Spleen (tissue), 7 donors: ENCODE results near the gene RAD9A.

Source experiments
- CTCF ChIP-seq, 11 experiments: fragments of 200-600 bp in 7 of 11; fragments of 450-650 bp in 4 of 11; sonication (generic) in 4 of 11; IDR thresholded peaks in 8 of 11; conservative IDR thresholded peaks in 3 of 11; 1 replicate in 7 of 11; 2 replicates in 4 of 11; pipeline versions ENCODE4 v1.4.0 to v1.8.0; 2016 to 2021; ENCODE audit warnings: antibody characterized with exemption in 11 of 11, inconsistent platforms in 4 of 11, mild to moderate bottlenecking in 1 of 11
- POLR2A ChIP-seq, 3 donors: fragments of 450-650 bp; IDR thresholded peaks; one replicate each; pipeline ENCODE4 v1.5.1; 2017; ENCODE audit warnings: antibody characterized with exemption in 3 of 3, mild to moderate bottlenecking in 1 of 3
- POLR2AphosphoS5 ChIP-seq, 3 donors: sonication (generic); formaldehyde crosslinking; IDR thresholded peaks; one replicate each; pipeline ENCODE4 v1.5.1; 2017; ENCODE audit warnings: antibody characterized with exemption in 3 of 3
- donor health status: DM: no; HTN: no; CAD: no; lungs with moderate emphysema.
- donor health status: DM: no; HTN: no; CAD: no.
- donor health status: DM: no; HTN: no; CAD: no.

GRCh38 chr11:67396259-67396581 lies 4.4 kb downstream of the RAD9A start:
- no peak for TF ChIP-seq POLR2AphosphoS5 (IDR thresholded peaks at IDR 0.05)
- TF ChIP-seq POLR2A (IDR thresholded peaks at IDR 0.05): no peak
- TF ChIP-seq CTCF (IDR thresholded peaks at IDR 0.05 in 8 of 11, conservative IDR thresholded peaks at IDR 0.05 in 3 of 11): no peak
